GM23338 (cell line): ENCODE data around the gene NPPC. TPM values are rescaled to one million over a fixed set of nuclear protein-coding genes. Genes with fewer than 3 reads are reported as not detected.

Source experiments
- ATAC-seq: fragments of 200-7000 bp; cut with Tn5 transposase; 3 replicates; pipeline ENCODE4 v1.9.1; 2020
- DNase-seq: peaks from one replicate; pipeline ENCODE4 v3.0.0-alpha.2; 2015; ENCODE audit warnings: low spot score
- H2AFZ ChIP-seq: fragments of 200-600 bp; sonication (generic); 2 replicates; pipeline ENCODE4 v1.8.0; 2016; ENCODE audit warnings: antibody characterized with exemption, mild to moderate bottlenecking, moderate library complexity
- H3F3A ChIP-seq: fragments of 200-600 bp; sonication (generic); replicated peaks from 2 replicates; pipeline ENCODE4 v1.8.0; 2017; ENCODE audit warnings: antibody characterized with exemption, mixed run types, low read depth
- H3K27ac ChIP-seq: fragments of 200-600 bp; sonication (generic); 2 replicates; pipeline ENCODE4 v1.6.1; 2016; ENCODE audit warnings: low read depth
- H3K27me3 ChIP-seq: fragments of 200-600 bp; sonication (generic); 2 replicates; pipeline ENCODE4 v1.8.0; 2016; ENCODE audit warnings: mild to moderate bottlenecking, mixed run types, moderate library complexity; ENCODE audit not compliant: insufficient read depth
- H3K36me3 ChIP-seq: fragments of 200-600 bp; sonication (generic); 2 replicates; pipeline ENCODE4 v1.8.0; 2016; ENCODE audit warnings: mild to moderate bottlenecking; ENCODE audit not compliant: insufficient read depth
- H3K4me1 ChIP-seq: fragments of 200-600 bp; sonication (generic); 2 replicates; pipeline ENCODE4 v1.8.0; 2016; ENCODE audit warnings: mild to moderate bottlenecking, moderate library complexity; ENCODE audit not compliant: insufficient read depth
- H3K4me2 ChIP-seq: fragments of 200-600 bp; sonication (generic); 2 replicates; pipeline ENCODE4 v1.7.1; 2017; ENCODE audit warnings: mixed run types
- H3K4me3 ChIP-seq: fragments of 200-600 bp; sonication (generic); 2 replicates; pipeline ENCODE4 v1.6.1; 2016; ENCODE audit warnings: mixed run types
- H3K79me2 ChIP-seq: fragments of 200-600 bp; sonication (generic); replicated peaks from 2 replicates; pipeline ENCODE4 v1.8.0; 2017; ENCODE audit warnings: mild to moderate bottlenecking; ENCODE audit not compliant: insufficient read depth
- H3K9me2 ChIP-seq: fragments of 200-600 bp; sonication (generic); 2 replicates; pipeline ENCODE4 v1.8.0; 2017; ENCODE audit not compliant: insufficient read depth
- H4K20me1 ChIP-seq: fragments of 200-600 bp; sonication (generic); replicated peaks from 2 replicates; pipeline ENCODE4 v1.8.0; 2017; ENCODE audit warnings: mild to moderate bottlenecking; ENCODE audit not compliant: insufficient read depth
- H3K27ac Mint-ChIP-seq: 2 replicates; pipeline ENCODE4 v1.8.0; 2020; ENCODE audit warnings: inconsistent platforms, mild to moderate bottlenecking, moderate library complexity, mixed read lengths
- H3K27me3 Mint-ChIP-seq: 3 replicates; pipeline ENCODE4 v1.8.0; 2022; ENCODE audit warnings: low read depth, mild to moderate bottlenecking, moderate library complexity, mixed read lengths, inconsistent platforms; ENCODE audit not compliant: insufficient read depth, poor library complexity
- H3K36me3 Mint-ChIP-seq: 3 replicates; pipeline ENCODE4 v1.8.0; 2021; ENCODE audit warnings: low read depth, mild to moderate bottlenecking, inconsistent platforms, moderate library complexity, mixed read lengths
- H3K4me1 Mint-ChIP-seq: 3 replicates; pipeline ENCODE4 v1.8.0; 2020; ENCODE audit warnings: mild to moderate bottlenecking, inconsistent platforms, mixed read lengths
- H3K4me3 Mint-ChIP-seq: 3 replicates; pipeline ENCODE4 v1.8.0; 2021; ENCODE audit warnings: moderate library complexity, mild to moderate bottlenecking, inconsistent platforms, mixed read lengths
- H3K9me3 Mint-ChIP-seq: 3 replicates; pipeline ENCODE4 v1.8.0; 2020; ENCODE audit warnings: moderate library complexity, mild to moderate bottlenecking, inconsistent platforms, mixed read lengths
- CREB1 ChIP-seq: fragments of 250-450 bp; sonication (Bioruptor Pico); IDR thresholded peaks from 2 replicates; pipeline ENCODE4 v1.5.0; 2020; ENCODE audit warnings: low read depth, mild to moderate bottlenecking, moderate library complexity
- EZH2 ChIP-seq: fragments of 200-600 bp; sonication (generic); IDR thresholded peaks from one replicate; pipeline ENCODE4 v1.8.0; 2017; ENCODE audit warnings: antibody characterized with exemption, mild to moderate bottlenecking, low read depth; ENCODE audit not compliant: unreplicated experiment
- EZH2phosphoT487 ChIP-seq: fragments of 200-600 bp; sonication (generic); IDR thresholded peaks from one replicate; pipeline ENCODE4 v1.8.1; 2018; ENCODE audit warnings: antibody characterized with exemption; ENCODE audit not compliant: unreplicated experiment
- JUNB ChIP-seq: IDR thresholded peaks from one replicate; pipeline ENCODE4 v1.6.1; 2016; ENCODE audit warnings: antibody characterized with exemption; ENCODE audit not compliant: unreplicated experiment
- STAT1 ChIP-seq: IDR thresholded peaks from one replicate; pipeline ENCODE4 v1.6.1; 2016; ENCODE audit warnings: antibody characterized with exemption; ENCODE audit not compliant: unreplicated experiment
- ZNF331 ChIP-seq: fragments of 250-450 bp; sonication (Bioruptor Pico); IDR thresholded peaks from 2 replicates; pipeline ENCODE4 v1.5.0; 2020; ENCODE audit warnings: low read depth, mild to moderate bottlenecking, moderate library complexity
- polyA plus RNA-seq: library from polyadenylated mRNA; unstranded; fragments of >200 nt; fragmentation: Nextera tagmentation; extraction: Ambion mirVana; gene quantifications from 2 replicates; pipeline ENCODE4 v1.2.1, GENCODE V29; 2016
- total RNA-seq: library from RNA; depleted of rRNA; stranded (reverse); fragments of >200 nt; shearing (Covaris generic); gene quantifications from 2 replicates; pipeline ENCODE4 v1.2.3, GENCODE V29; 2014
- TF ChIP-seq, protein P1 (sequence below), 2 experiments: fragments of 200-600 bp in 1 of 2; sonication (generic) in 1 of 2; conservative IDR thresholded peaks; 2 replicates each; pipeline versions ENCODE4 v1.5.1 to v1.6.1; 2016 to 2017; ENCODE audit warnings: antibody characterized with exemption in 2 of 2, low read depth in 2 of 2, mild to moderate bottlenecking in 2 of 2, moderate library complexity in 1 of 2
- TF ChIP-seq, protein P2 (sequence below): fragments of 250-450 bp; sonication (Bioruptor Pico); IDR thresholded peaks from 2 replicates; pipeline ENCODE4 v1.5.0; 2020; ENCODE audit warnings: mild to moderate bottlenecking, moderate library complexity

Gene NPPC
- total and polyA plus RNA-seq, 2 experiments from 2014 or later: 2.2 to 6.3 TPM

DNA sequence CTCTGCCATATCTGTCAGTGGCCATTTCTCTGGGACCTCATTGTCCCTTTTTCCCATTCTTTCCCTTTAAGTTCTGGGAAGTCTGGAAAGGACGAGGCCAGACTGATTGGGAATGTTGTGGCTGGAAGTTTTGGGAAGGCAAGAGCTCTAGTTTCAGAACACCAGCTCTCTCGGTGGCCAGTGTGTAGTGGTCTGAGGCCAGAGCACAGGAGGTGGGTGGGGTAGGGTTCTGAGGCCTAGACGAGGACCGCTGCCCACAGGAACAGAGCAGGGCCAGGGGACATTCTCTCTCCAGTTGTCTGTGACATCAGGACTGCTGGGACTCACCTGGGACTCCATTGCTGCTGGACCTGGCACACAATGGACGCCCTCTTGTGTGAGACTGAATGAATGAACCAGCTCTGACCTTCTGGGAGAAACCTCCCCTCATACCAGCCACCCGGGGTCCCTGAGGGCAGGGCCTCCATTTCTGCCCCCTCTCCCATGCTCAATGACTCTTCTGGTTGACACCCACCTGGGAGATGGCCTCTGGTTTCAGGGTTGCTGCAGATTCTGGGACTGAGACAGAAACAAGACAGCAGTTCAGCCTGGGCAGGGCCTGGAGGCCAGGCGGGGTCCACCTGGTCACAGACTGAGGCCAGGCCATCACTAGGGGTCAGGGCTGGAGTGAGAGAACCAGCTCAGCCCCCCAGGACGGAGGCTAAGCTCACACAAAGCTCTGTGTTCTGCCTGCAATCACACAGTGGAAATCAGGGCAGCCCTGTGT is 8.4 kb upstream of the NPPC start:
- H2AFZ ChIP-seq: no peak overlapping the region
- no peaks in the 10 kb centered on the region for H4K20me1 ChIP-seq
- no peak for DNase-seq
- Mint-ChIP-seq H3K27ac (no peak overlapping the region), H3K36me3 (no peaks in the 10 kb centered on the region), H3K4me3 (no peak overlapping the region), H3K27me3 (peaks cover 13% of the 10 kb centered on the region), H3K4me1 (no peaks in the 10 kb centered on the region), H3K9me3 (no peaks in the 10 kb centered on the region)
- H3K36me3 ChIP-seq: no peaks in the 10 kb centered on the region
- TF ChIP-seq EZH2phosphoT487: no peak
- TF ChIP-seq, protein P1, sequence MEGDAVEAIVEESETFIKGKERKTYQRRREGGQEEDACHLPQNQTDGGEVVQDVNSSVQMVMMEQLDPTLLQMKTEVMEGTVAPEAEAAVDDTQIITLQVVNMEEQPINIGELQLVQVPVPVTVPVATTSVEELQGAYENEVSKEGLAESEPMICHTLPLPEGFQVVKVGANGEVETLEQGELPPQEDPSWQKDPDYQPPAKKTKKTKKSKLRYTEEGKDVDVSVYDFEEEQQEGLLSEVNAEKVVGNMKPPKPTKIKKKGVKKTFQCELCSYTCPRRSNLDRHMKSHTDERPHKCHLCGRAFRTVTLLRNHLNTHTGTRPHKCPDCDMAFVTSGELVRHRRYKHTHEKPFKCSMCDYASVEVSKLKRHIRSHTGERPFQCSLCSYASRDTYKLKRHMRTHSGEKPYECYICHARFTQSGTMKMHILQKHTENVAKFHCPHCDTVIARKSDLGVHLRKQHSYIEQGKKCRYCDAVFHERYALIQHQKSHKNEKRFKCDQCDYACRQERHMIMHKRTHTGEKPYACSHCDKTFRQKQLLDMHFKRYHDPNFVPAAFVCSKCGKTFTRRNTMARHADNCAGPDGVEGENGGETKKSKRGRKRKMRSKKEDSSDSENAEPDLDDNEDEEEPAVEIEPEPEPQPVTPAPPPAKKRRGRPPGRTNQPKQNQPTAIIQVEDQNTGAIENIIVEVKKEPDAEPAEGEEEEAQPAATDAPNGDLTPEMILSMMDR (conservative IDR thresholded peaks at IDR 0.05; ENCODE audit: low read depth in 2 of 2): 0 out of 4 replicates have a peak, but pooled peaks of 1 of the 2 experiments have one; percentile 4
- TF ChIP-seq JUNB: no peak
- TF ChIP-seq STAT1: no peak
- TF ChIP-seq ZNF331: no peak
- no peaks in the 10 kb centered on the region for H3K27me3 ChIP-seq
- no peak overlapping the region for H3K4me2 ChIP-seq
- ATAC-seq: no peak
- H3K79me2 ChIP-seq: no peaks in the 10 kb centered on the region
- H3K4me3 ChIP-seq: no peak overlapping the region
- no peak overlapping the region for H3K27ac ChIP-seq
- H3K9me2 ChIP-seq: peaks cover 4% of the 10 kb centered on the region; the same call in 1 of the 2 replicates
- H3K4me1 ChIP-seq: no peaks in the 10 kb centered on the region
- no peaks in the 10 kb centered on the region for H3F3A ChIP-seq

DNA sequence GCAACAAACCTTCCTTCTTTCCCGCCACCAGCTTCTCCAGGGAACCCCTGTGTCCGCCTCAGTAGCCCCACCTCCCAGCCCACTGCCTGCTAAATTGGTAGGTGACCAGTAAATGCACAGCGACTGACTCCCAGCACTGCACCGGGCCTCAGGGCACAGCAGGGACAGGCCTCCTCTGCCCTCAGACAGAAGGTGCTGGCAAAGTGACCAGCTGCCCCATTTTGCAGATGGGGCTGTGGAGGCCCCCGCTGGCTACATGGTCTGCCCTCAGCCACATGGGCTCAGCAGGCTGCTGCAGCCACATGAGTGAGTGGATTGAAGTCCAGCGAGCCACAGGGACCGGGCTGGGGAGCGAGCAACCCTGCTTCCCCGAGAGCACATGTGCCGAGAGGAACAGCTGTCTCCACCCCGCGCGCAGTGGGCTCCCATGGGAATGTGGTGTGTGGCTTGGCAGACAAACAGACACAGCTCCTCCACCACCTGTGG is 7.8 kb upstream of the NPPC start:
- Mint-ChIP-seq H3K27me3 (peaks cover 17% of the 10 kb centered on the region), H3K4me1 (no peaks in the 10 kb centered on the region), H3K36me3 (no peaks in the 10 kb centered on the region), H3K4me3 (no peak overlapping the region), H3K9me3 (no peaks in the 10 kb centered on the region), H3K27ac (no peak overlapping the region)
- no peak overlapping the region for H3K27ac ChIP-seq
- H4K20me1 ChIP-seq: no peaks in the 10 kb centered on the region
- H3K4me2 ChIP-seq: no peak overlapping the region
- H3K36me3 ChIP-seq: no peaks in the 10 kb centered on the region
- H3F3A ChIP-seq: no peaks in the 10 kb centered on the region
- no peak overlapping the region for H3K4me3 ChIP-seq
- no peaks in the 10 kb centered on the region for H3K4me1 ChIP-seq
- DNase-seq (no peak), ATAC-seq (no peak)
- H3K79me2 ChIP-seq: no peaks in the 10 kb centered on the region
- H3K27me3 ChIP-seq: peaks cover 2% of the 10 kb centered on the region; the same call in 1 of the 2 replicates
- H3K9me2 ChIP-seq: peaks cover 4% of the 10 kb centered on the region; the same call in 1 of the 2 replicates
- no peak overlapping the region for H2AFZ ChIP-seq
- TF ChIP-seq EZH2 (no peak), CREB1 (no peak)
- TF ChIP-seq, protein P2, sequence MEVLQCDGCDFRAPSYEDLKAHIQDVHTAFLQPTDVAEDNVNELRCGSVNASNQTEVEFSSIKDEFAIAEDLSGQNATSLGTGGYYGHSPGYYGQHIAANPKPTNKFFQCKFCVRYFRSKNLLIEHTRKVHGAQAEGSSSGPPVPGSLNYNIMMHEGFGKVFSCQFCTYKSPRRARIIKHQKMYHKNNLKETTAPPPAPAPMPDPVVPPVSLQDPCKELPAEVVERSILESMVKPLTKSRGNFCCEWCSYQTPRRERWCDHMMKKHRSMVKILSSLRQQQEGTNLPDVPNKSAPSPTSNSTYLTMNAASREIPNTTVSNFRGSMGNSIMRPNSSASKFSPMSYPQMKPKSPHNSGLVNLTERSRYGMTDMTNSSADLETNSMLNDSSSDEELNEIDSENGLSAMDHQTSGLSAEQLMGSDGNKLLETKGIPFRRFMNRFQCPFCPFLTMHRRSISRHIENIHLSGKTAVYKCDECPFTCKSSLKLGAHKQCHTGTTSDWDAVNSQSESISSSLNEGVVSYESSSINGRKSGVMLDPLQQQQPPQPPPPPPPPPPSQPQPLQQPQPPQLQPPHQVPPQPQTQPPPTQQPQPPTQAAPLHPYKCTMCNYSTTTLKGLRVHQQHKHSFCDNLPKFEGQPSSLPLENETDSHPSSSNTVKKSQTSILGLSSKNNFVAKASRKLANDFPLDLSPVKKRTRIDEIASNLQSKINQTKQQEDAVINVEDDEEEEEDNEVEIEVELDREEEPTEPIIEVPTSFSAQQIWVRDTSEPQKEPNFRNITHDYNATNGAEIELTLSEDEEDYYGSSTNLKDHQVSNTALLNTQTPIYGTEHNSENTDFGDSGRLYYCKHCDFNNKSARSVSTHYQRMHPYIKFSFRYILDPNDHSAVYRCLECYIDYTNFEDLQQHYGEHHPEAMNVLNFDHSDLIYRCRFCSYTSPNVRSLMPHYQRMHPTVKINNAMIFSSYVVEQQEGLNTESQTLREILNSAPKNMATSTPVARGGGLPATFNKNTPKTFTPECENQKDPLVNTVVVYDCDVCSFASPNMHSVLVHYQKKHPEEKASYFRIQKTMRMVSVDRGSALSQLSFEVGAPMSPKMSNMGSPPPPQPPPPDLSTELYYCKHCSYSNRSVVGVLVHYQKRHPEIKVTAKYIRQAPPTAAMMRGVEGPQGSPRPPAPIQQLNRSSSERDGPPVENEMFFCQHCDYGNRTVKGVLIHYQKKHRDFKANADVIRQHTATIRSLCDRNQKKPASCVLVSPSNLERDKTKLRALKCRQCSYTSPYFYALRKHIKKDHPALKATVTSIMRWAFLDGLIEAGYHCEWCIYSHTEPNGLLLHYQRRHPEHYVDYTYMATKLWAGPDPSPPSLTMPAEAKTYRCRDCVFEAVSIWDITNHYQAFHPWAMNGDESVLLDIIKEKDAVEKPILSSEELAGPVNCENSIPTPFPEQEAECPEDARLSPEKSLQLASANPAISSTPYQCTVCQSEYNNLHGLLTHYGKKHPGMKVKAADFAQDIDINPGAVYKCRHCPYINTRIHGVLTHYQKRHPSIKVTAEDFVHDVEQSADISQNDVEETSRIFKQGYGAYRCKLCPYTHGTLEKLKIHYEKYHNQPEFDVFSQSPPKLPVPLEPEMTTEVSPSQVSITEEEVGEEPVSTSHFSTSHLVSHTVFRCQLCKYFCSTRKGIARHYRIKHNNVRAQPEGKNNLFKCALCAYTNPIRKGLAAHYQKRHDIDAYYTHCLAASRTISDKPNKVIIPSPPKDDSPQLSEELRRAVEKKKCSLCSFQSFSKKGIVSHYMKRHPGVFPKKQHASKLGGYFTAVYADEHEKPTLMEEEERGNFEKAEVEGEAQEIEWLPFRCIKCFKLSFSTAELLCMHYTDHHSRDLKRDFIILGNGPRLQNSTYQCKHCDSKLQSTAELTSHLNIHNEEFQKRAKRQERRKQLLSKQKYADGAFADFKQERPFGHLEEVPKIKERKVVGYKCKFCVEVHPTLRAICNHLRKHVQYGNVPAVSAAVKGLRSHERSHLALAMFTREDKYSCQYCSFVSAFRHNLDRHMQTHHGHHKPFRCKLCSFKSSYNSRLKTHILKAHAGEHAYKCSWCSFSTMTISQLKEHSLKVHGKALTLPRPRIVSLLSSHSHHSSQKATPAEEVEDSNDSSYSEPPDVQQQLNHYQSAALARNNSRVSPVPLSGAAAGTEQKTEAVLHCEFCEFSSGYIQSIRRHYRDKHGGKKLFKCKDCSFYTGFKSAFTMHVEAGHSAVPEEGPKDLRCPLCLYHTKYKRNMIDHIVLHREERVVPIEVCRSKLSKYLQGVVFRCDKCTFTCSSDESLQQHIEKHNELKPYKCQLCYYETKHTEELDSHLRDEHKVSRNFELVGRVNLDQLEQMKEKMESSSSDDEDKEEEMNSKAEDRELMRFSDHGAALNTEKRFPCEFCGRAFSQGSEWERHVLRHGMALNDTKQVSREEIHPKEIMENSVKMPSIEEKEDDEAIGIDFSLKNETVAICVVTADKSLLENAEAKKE: no peak
